Adrenal gland (tissue), 5 donors: ENCODE results near the gene DPH3.

Experiments used
- CTCF ChIP-seq, 6 experiments: fragments of 450-650 bp in 4 of 6; fragments of 200-600 bp in 2 of 6; sonication (generic) in 1 of 6; IDR thresholded peaks; 1 replicate in 5 of 6; 2 replicates in 1 of 6; pipeline versions ENCODE4 v1.5.1 to v1.8.0; 2016 to 2021; ENCODE audit warnings: antibody characterized with exemption in 6 of 6, mild to moderate bottlenecking in 2 of 6, moderate library complexity in 1 of 6
- POLR2A ChIP-seq, 2 donors: fragments of 450-650 bp; IDR thresholded peaks; one replicate each; pipeline ENCODE4 v1.6.1; 2017; ENCODE audit warnings: antibody characterized with exemption in 2 of 2, mild to moderate bottlenecking in 2 of 2, moderate library complexity in 1 of 2
- donor health status: DM: no; HTN: no; CAD: no.

GRCh38 chr3:16290827-16291196 lies 26.1 kb upstream of the DPH3 start:
- TF ChIP-seq CTCF (IDR thresholded peaks at IDR 0.05) (no peak), POLR2A (IDR thresholded peaks at IDR 0.05) (no peak)
